ENCODE data around the gene MTG2. TPM values are rescaled to one million over a fixed set of nuclear protein-coding genes. Genes with fewer than 3 reads are reported as not detected.

Gene MTG2
- total and polyA plus RNA-seq, 2 of the 4 experiments (the other 2 are of a cell fraction), result 11.5 to 25.2 TPM

- no peak overlapping the region for H4K91ac ChIP-seq (ENCODE audit: insufficient read depth, low read depth, low read length)
- DNase-seq (no peak), ATAC-seq (ENCODE audit: low read depth) (no peak)
- peaks cover 7% of the 10 kb centered on the region for H3K4me1 ChIP-seq (ENCODE audit: control insufficient read depth, insufficient read depth, low read length)
- no peak overlapping the region for H4K5ac ChIP-seq (ENCODE audit: low read depth, low read length)
- no peak overlapping the region for H3K18ac ChIP-seq (ENCODE audit: low read depth, low read length)
- WGBS, 2 experiments (ENCODE audit: extremely low coverage in 2 of 2, insufficient read length in 1 of 2), result 90% methylated on average over 12 of the region's 25 CpGs; no CpG with 5 or more reads in 1 of the 2 experiments
- H3K9ac ChIP-seq (ENCODE audit: low read depth, low read length), result no peak overlapping the region
- H3K79me1 ChIP-seq (ENCODE audit: low read depth in 1 of 2, low read length in 2 of 2), result peaks cover 8 to 37% of the 10 kb centered on the region in 2 experiments
- POLR2A ChIA-PET (ENCODE audit: unreplicated experiment), result no interaction called here
- no peak overlapping the region for H3K4me3 ChIP-seq (ENCODE audit: insufficient read depth, low read depth, low read length)
- H2BK15ac ChIP-seq (ENCODE audit: low read depth, low read length), result no peak overlapping the region
- no peak overlapping the region for H2AK9ac ChIP-seq (replicated peaks; ENCODE audit: low read depth, low read length, poor library complexity)
- H2BK120ac ChIP-seq (ENCODE audit: low read depth, low read length), result no peak overlapping the region
- H3K27me3 ChIP-seq (ENCODE audit: control insufficient read depth, insufficient read depth, low read length), result no peaks in the 10 kb centered on the region
- H2BK20ac ChIP-seq (ENCODE audit: low read depth, low read length), result no peak overlapping the region
- in situ Hi-C loops (cut with MboI; ENCODE audit: low sequenced_read_pairs), result no loop called here
- H3K9me3 ChIP-seq (ENCODE audit: control insufficient read depth, insufficient read depth, low read length), result no peaks in the 10 kb centered on the region
- no TSS peak for BruUV-seq (replicated peaks)
- no peak overlapping the region for H2AFZ ChIP-seq (replicated peaks; ENCODE audit: low read length, poor library complexity)
- no peak overlapping the region for H4K8ac ChIP-seq (ENCODE audit: low read depth in 2 of 2, low read length in 2 of 2)
- CTCF ChIA-PET, result no interaction called here
- intact Hi-C loops (cut with micrococcal nuclease), result no loop called here
- no peak overlapping the region for H3K23ac ChIP-seq (ENCODE audit: low read depth, low read length)
- no peak overlapping the region for H2AK5ac ChIP-seq (ENCODE audit: low read depth, low read length)
- peaks cover 59% of the 10 kb centered on the region for H3K36me3 ChIP-seq (ENCODE audit: control insufficient read depth, insufficient read depth, low read length)
- no peak overlapping the region for H3K14ac ChIP-seq (replicated peaks; ENCODE audit: low read depth, low read length)
- H3K56ac ChIP-seq (ENCODE audit: extremely low read depth, insufficient read depth, low read length), result no peak overlapping the region
- H3K4ac ChIP-seq (ENCODE audit: low read depth, low read length), result no peak overlapping the region
- no peak overlapping the region for H3K4me2 ChIP-seq (ENCODE audit: low read depth, low read length)
- dilution Hi-C loops (cut with HindIII; ENCODE audit: low sequenced_read_pairs, unreplicated experiment), result no loop called here
- peaks cover 16% of the 10 kb centered on the region; the same call in 1 of the 2 replicates for H3K9me1 ChIP-seq (ENCODE audit: insufficient read depth, low read length)
- no peak overlapping the region for H2BK5ac ChIP-seq (ENCODE audit: low read depth, low read length, poor library complexity, severe bottlenecking)
- peaks cover 17% of the 10 kb centered on the region for H4K20me1 ChIP-seq (ENCODE audit: insufficient read depth, low read length)
- TF ChIP-seq SMC3 (IDR thresholded peaks at IDR 0.05; ENCODE audit: low read depth, low read length) (no peak), MXI1 (IDR thresholded peaks at IDR 0.05; ENCODE audit: borderline replicate concordance, low read depth, low read length) (no peak), CEBPB (IDR thresholded peaks at IDR 0.05; ENCODE audit: low read depth, low read length) (no peak), RFX5 (IDR thresholded peaks at IDR 0.05; ENCODE audit: low read depth, low read length) (no peak), RCOR1 (IDR thresholded peaks at IDR 0.05; ENCODE audit: insufficient replicate concordance, low read length) (no peak), FOS (IDR thresholded peaks at IDR 0.05; ENCODE audit: low read depth, low read length) (no peak), USF2 (IDR thresholded peaks at IDR 0.05; ENCODE audit: low read depth, low read length) (no peak), POLR2A (IDR thresholded peaks at IDR 0.05; ENCODE audit: low read depth, low read length) (no peak), RAD21 (IDR thresholded peaks at IDR 0.05; ENCODE audit: low read length) (no peak), CTCF (conservative IDR thresholded peaks at IDR 0.05; ENCODE audit: low read depth, low read length) (no peak), MAZ (IDR thresholded peaks at IDR 0.05; ENCODE audit: borderline replicate concordance, low read depth, low read length) (no peak), BHLHE40 (IDR thresholded peaks at IDR 0.05; ENCODE audit: low read depth, low read length) (no peak), CHD1 (IDR thresholded peaks at IDR 0.05; ENCODE audit: low read depth, low read length) (no peak), NFE2L2 (IDR thresholded peaks at IDR 0.05; ENCODE audit: low read depth, low read length) (no peak), ELK1 (IDR thresholded peaks at IDR 0.05; ENCODE audit: borderline replicate concordance, low read depth, low read length) (no peak), MAFK (IDR thresholded peaks at IDR 0.05; ENCODE audit: low read depth, low read length) (no peak)
- H3K27ac ChIP-seq (ENCODE audit: insufficient read depth, low read length), result no peak overlapping the region
Observed at GRCh38 chr20:62163485-62163865, 19.4 kb upstream of the MTG2 start.

Data from IMR-90 (cell line).